H9 (cell line): Measurements from ENCODE around the gene PERM1. TPM values are rescaled to one million over a fixed set of nuclear protein-coding genes. Genes with fewer than 3 reads are reported as not detected.

ENCODE experiments used
- DNase-seq: peaks from one replicate; pipeline ENCODE4 v3.0.0-alpha.2; 2017
- H2AFZ ChIP-seq: one replicate; pipeline ENCODE4 v1.6.1; 2013; ENCODE audit warnings: mild to moderate bottlenecking, low read length, control low read depth, moderate library complexity
- H2AK5ac ChIP-seq: 2 replicates; pipeline ENCODE4 v1.6.1; 2013; ENCODE audit warnings: low read length, control low read depth, mixed read lengths; ENCODE audit not compliant: insufficient read length
- H2BK120ac ChIP-seq: one replicate; pipeline ENCODE4 v1.6.1; 2013; ENCODE audit warnings: low read depth, mild to moderate bottlenecking, low read length, control low read depth, inconsistent platforms; ENCODE audit not compliant: poor library complexity, severe bottlenecking
- H2BK12ac ChIP-seq: 2 replicates; pipeline ENCODE4 v1.6.1; 2013; ENCODE audit warnings: low read length, control low read depth, mixed read lengths, low read depth; ENCODE audit not compliant: insufficient read length
- H2BK15ac ChIP-seq: 2 replicates; pipeline ENCODE4 v1.6.1; 2013; ENCODE audit warnings: low read depth, low read length, control low read depth
- H2BK20ac ChIP-seq: one replicate; pipeline ENCODE4 v1.6.1; 2013; ENCODE audit warnings: low read depth, mild to moderate bottlenecking, low read length, control low read depth, inconsistent platforms; ENCODE audit not compliant: poor library complexity, severe bottlenecking
- H2BK5ac ChIP-seq: 2 replicates; pipeline ENCODE4 v1.6.1; 2013; ENCODE audit warnings: low read length, control low read depth, mixed read lengths; ENCODE audit not compliant: insufficient read length
- H3K14ac ChIP-seq: 2 replicates; pipeline ENCODE4 v1.6.1; 2013; ENCODE audit warnings: low read length, control low read depth; ENCODE audit not compliant: insufficient read depth
- H3K18ac ChIP-seq: 2 replicates; pipeline ENCODE4 v1.6.1; 2013; ENCODE audit warnings: low read depth, mild to moderate bottlenecking, mixed read lengths, low read length, control low read depth; ENCODE audit not compliant: insufficient read length
- H3K23ac ChIP-seq: 2 replicates; pipeline ENCODE4 v1.6.1; 2013; ENCODE audit warnings: low read length, control low read depth, mixed read lengths, low read depth; ENCODE audit not compliant: insufficient read length
- H3K23me2 ChIP-seq: 2 replicates; pipeline ENCODE4 v1.6.1; 2013; ENCODE audit warnings: low read depth, mild to moderate bottlenecking, mixed read lengths, low read length, control low read depth; ENCODE audit not compliant: insufficient read length, poor library complexity, severe bottlenecking
- H3K27ac ChIP-seq: 2 replicates; pipeline ENCODE4 v1.5.1; 2013; ENCODE audit warnings: low read length, control low read depth, mixed read lengths, low read depth; ENCODE audit not compliant: insufficient read length
- H3K27me3 ChIP-seq: 2 replicates; pipeline ENCODE4 v1.6.1; 2013; ENCODE audit warnings: low read length, control low read depth, inconsistent platforms; ENCODE audit not compliant: insufficient read depth
- H3K4ac ChIP-seq: 2 replicates; pipeline ENCODE4 v1.6.1; 2013; ENCODE audit warnings: low read depth, mild to moderate bottlenecking, control low read depth, inconsistent platforms, low read length, moderate library complexity
- H3K4me1 ChIP-seq: 2 replicates; pipeline ENCODE4 v1.6.1; 2013; ENCODE audit warnings: low read length, control low read depth, inconsistent platforms; ENCODE audit not compliant: insufficient read depth
- H3K4me2 ChIP-seq: 2 replicates; pipeline ENCODE4 v1.6.1; 2013; ENCODE audit warnings: low read length, control low read depth, mixed read lengths; ENCODE audit not compliant: insufficient read length, insufficient read depth
- H3K56ac ChIP-seq: 2 replicates; pipeline ENCODE4 v1.6.1; 2013; ENCODE audit warnings: low read depth, mild to moderate bottlenecking, mixed read lengths, low read length, control low read depth; ENCODE audit not compliant: insufficient read length
- H3K79me1 ChIP-seq: 2 replicates; pipeline ENCODE4 v1.6.1; 2013; ENCODE audit warnings: low read depth, mild to moderate bottlenecking, moderate library complexity, low read length, control low read depth, inconsistent platforms; ENCODE audit not compliant: insufficient read depth, poor library complexity, severe bottlenecking
- H3K79me2 ChIP-seq: 2 replicates; pipeline ENCODE4 v1.6.1; 2013; ENCODE audit warnings: low read length, control low read depth, inconsistent platforms; ENCODE audit not compliant: insufficient read depth
- H3K9ac ChIP-seq: 2 replicates; pipeline ENCODE4 v1.6.1; 2013; ENCODE audit warnings: low read length, control low read depth, mixed read lengths; ENCODE audit not compliant: insufficient read length; ENCODE audit errors: extremely low read depth
- H3K9me3 ChIP-seq: one replicate; pipeline ENCODE4 v1.6.1; 2013; ENCODE audit warnings: low read depth, low read length, inconsistent platforms; ENCODE audit not compliant: control insufficient read depth
- H3T11ph ChIP-seq: one replicate; pipeline ENCODE4 v1.6.1; 2013; ENCODE audit warnings: mild to moderate bottlenecking, low read length, control low read depth, inconsistent platforms
- H4K20me1 ChIP-seq: one replicate; pipeline ENCODE4 v1.6.1; 2013; ENCODE audit not compliant: control insufficient read depth, insufficient read length, insufficient read depth
- H4K5ac ChIP-seq: 2 replicates; pipeline ENCODE4 v1.6.1; 2013; ENCODE audit warnings: low read depth, mild to moderate bottlenecking, mixed read lengths, low read length, control low read depth; ENCODE audit not compliant: insufficient read length
- H4K8ac ChIP-seq: replicated peaks from 2 replicates; pipeline ENCODE4 v1.6.1; 2013; ENCODE audit warnings: low read length, control low read depth, mixed read lengths, low read depth; ENCODE audit not compliant: insufficient read length
- H4K91ac ChIP-seq: 2 replicates; pipeline ENCODE4 v1.6.1; 2013; ENCODE audit warnings: low read depth, mild to moderate bottlenecking, moderate library complexity, mixed read lengths, low read length, control low read depth; ENCODE audit not compliant: insufficient read length
- H3K27ac Mint-ChIP-seq, 3 experiments: 2 replicates in 2 of 3; 3 replicates in 1 of 3; pipeline ENCODE4 v1.8.0; 2020 to 2021; ENCODE audit warnings: mixed read lengths in 3 of 3, mild to moderate bottlenecking in 1 of 3, moderate library complexity in 1 of 3
- H3K27me3 Mint-ChIP-seq: 2 replicates; pipeline ENCODE4 v1.8.0; 2021; ENCODE audit warnings: low read depth, mild to moderate bottlenecking, moderate library complexity, mixed read lengths
- H3K36me3 Mint-ChIP-seq, 3 experiments: 2 replicates in 2 of 3; 3 replicates in 1 of 3; pipeline ENCODE4 v1.8.0; 2020 to 2021; ENCODE audit warnings: low read depth in 3 of 3, mixed read lengths in 3 of 3; ENCODE audit not compliant: insufficient read depth in 1 of 3
- H3K4me1 Mint-ChIP-seq, 2 experiments: 2 replicates each; pipeline ENCODE4 v1.8.0; 2020; ENCODE audit warnings: mixed read lengths in 2 of 2
- H3K4me3 Mint-ChIP-seq, 2 experiments: 2 replicates in 1 of 2; 3 replicates in 1 of 2; pipeline ENCODE4 v1.8.0; 2020 to 2021; ENCODE audit warnings: mild to moderate bottlenecking in 2 of 2, mixed read lengths in 2 of 2, moderate library complexity in 1 of 2
- H3K9me3 Mint-ChIP-seq, 2 experiments: 2 replicates in 1 of 2; 3 replicates in 1 of 2; pipeline ENCODE4 v1.8.0; 2020; ENCODE audit warnings: mild to moderate bottlenecking in 2 of 2, mixed read lengths in 2 of 2, moderate library complexity in 1 of 2
- CTCF ChIP-seq: fragments of 200-600 bp; sonication (generic); conservative IDR thresholded peaks from 3 replicates; pipeline ENCODE4 v1.8.0; 2021; ENCODE audit warnings: antibody characterized with exemption, mild to moderate bottlenecking
- WGBS: extraction: QIAGEN DNeasy Blood & Tissue Kit; methylation state at CpG from one replicate; pipeline ENCODE4 v1.1.7; 2013; ENCODE audit warnings: missing lambda C conversion rate, low lambda C conversion rate, mixed read lengths; ENCODE audit not compliant: insufficient read length; ENCODE audit errors: extremely low coverage; 5-methylcytosine and 5-hydroxymethylcytosine counted together
- total RNA-seq: library from RNA; stranded (reverse); gene quantifications from 2 replicates; pipeline ENCODE4 v1.2.1, GENCODE V29; 2021

The PERM1 gene
- total RNA-seq, 1 experiment from 2014 or later: not detected

- Histone ChIP-seq H3K14ac (0 out of 2 replicates have a peak overlapping the region, but pooled peaks have one; percentile 40), H2BK5ac (no peak overlapping the region), H2BK120ac (no peak overlapping the region), H3K4me2 (peak overlapping the region; percentile 63), H3K56ac (no peak overlapping the region), H3K9ac (no peak overlapping the region), H3K79me2 (peaks cover 2% of the 10 kb centered on the region; the same call in 1 of the 2 replicates), H3T11ph (no peak overlapping the region), H3K4me1 (peaks cover 4% of the 10 kb centered on the region; the same call in 1 of the 2 replicates), H3K27ac (no peak overlapping the region), H2BK12ac (peak overlapping the region; percentile 58), H4K20me1 (peaks cover 3% of the 10 kb centered on the region), H3K23ac (no peak overlapping the region), H3K18ac (peak overlapping the region; percentile 6), H4K5ac (no peak overlapping the region), H2AFZ (no peak overlapping the region), H2BK20ac (no peak overlapping the region), H3K4ac (no peak overlapping the region), H2AK5ac (no peak overlapping the region), H3K9me3 (no peaks in the 10 kb centered on the region), H3K79me1 (peaks cover 4% of the 10 kb centered on the region), H3K27me3 (no peaks in the 10 kb centered on the region), H2BK15ac (no peak overlapping the region), H3K23me2 (peaks cover 7% of the 10 kb centered on the region), H4K8ac (no peak overlapping the region), H4K91ac (no peak overlapping the region)
- Mint-ChIP-seq H3K36me3 (peaks cover 3 to 19% (median 14%) of the 10 kb centered on the region in 3 experiments; a peak in 6 of 7 replicates), H3K4me1 (peaks cover 23 to 40% of the 10 kb centered on the region in 2 experiments), H3K9me3 (no peaks in the 10 kb centered on the region; a peak in 1 of 5 replicates), H3K27me3 (peaks cover 10% of the 10 kb centered on the region), H3K27ac (no peak overlapping the region), H3K4me3 (peak overlapping the region; percentile 63 to 77)
- WGBS: no CpG with 5 or more reads among the region's 33 CpGs
- DNase-seq: no peak
- TF ChIP-seq CTCF: no peak
Measured at GRCh38 chr1:1021010-1021919, 39.4 kb upstream of the PERM1 start.
